Mesenchymal stem cell (in vitro differentiated cells and primary cell): Measurements from ENCODE around the gene ERC2.
A peak's percentile ranks its signal among the peaks of the same experiment; 100 is the strongest.

Experiments
- DNase-seq: peaks from one replicate; pipeline ENCODE4 v3.0.0-alpha.2; 2013
- H2AFZ ChIP-seq: one replicate; pipeline ENCODE4 v1.6.1; 2013; ENCODE audit warnings: low read depth, mild to moderate bottlenecking, control low read depth, inconsistent platforms, low read length, moderate library complexity
- H2AK5ac ChIP-seq: 2 replicates; pipeline ENCODE4 v1.6.1; 2013; ENCODE audit warnings: low read length, moderate library complexity, mild to moderate bottlenecking, inconsistent platforms; ENCODE audit not compliant: severe bottlenecking
- H2BK120ac ChIP-seq: one replicate; pipeline ENCODE4 v1.6.1; 2013; ENCODE audit warnings: low read depth, mild to moderate bottlenecking, inconsistent platforms, low read length, moderate library complexity
- H2BK12ac ChIP-seq, 2 experiments: one replicate each; pipeline ENCODE4 v1.6.1; 2013; ENCODE audit warnings: inconsistent platforms in 2 of 2, low read length in 2 of 2, mild to moderate bottlenecking in 2 of 2, moderate library complexity in 2 of 2, control low read depth in 1 of 2
- H2BK15ac ChIP-seq: one replicate; pipeline ENCODE4 v1.6.1; 2013; ENCODE audit warnings: mild to moderate bottlenecking, low read depth, inconsistent platforms; ENCODE audit not compliant: poor library complexity, severe bottlenecking
- H2BK5ac ChIP-seq: 2 replicates; pipeline ENCODE4 v1.6.1; 2013; ENCODE audit warnings: low read depth, mild to moderate bottlenecking, low read length, control low read depth, inconsistent platforms; ENCODE audit not compliant: poor library complexity, severe bottlenecking
- H3K14ac ChIP-seq, 2 experiments: one replicate each; pipeline ENCODE4 v1.6.1; 2013; ENCODE audit warnings: inconsistent platforms in 2 of 2, low read length in 2 of 2, control low read depth in 1 of 2, mild to moderate bottlenecking in 1 of 2, moderate library complexity in 1 of 2
- H3K18ac ChIP-seq, 2 experiments: one replicate each; pipeline ENCODE4 v1.6.1; 2013; ENCODE audit warnings: inconsistent platforms in 2 of 2, low read length in 2 of 2, control low read depth in 1 of 2, low read depth in 1 of 2, mild to moderate bottlenecking in 1 of 2
- H3K23ac ChIP-seq, 2 experiments: one replicate each; pipeline ENCODE4 v1.6.1; 2013; ENCODE audit warnings: inconsistent platforms in 2 of 2, low read length in 2 of 2, mild to moderate bottlenecking in 2 of 2, moderate library complexity in 2 of 2, control low read depth in 1 of 2
- H3K27ac ChIP-seq: 2 replicates; pipeline ENCODE4 v1.5.1; 2013; ENCODE audit warnings: mild to moderate bottlenecking, moderate library complexity, low read length, control low read depth, inconsistent platforms; ENCODE audit not compliant: poor library complexity, severe bottlenecking
- H3K27me3 ChIP-seq, 2 experiments: 2 replicates each; pipeline versions ENCODE4 v1.6.1 to v1.7.0; 2013; ENCODE audit warnings: low read length in 2 of 2, mild to moderate bottlenecking in 2 of 2, moderate library complexity in 2 of 2, control low read depth in 1 of 2, inconsistent platforms in 1 of 2; ENCODE audit not compliant: control insufficient read depth in 1 of 2, insufficient read depth in 1 of 2
- H3K36me3 ChIP-seq, 2 experiments: 2 replicates each; pipeline versions ENCODE4 v1.6.1 to v1.7.0; 2013; ENCODE audit warnings: low read length in 2 of 2, control low read depth in 1 of 2, inconsistent platforms in 1 of 2, low read depth in 1 of 2, mild to moderate bottlenecking in 1 of 2; ENCODE audit not compliant: insufficient read depth in 2 of 2, control insufficient read depth in 1 of 2
- H3K4ac ChIP-seq, 2 experiments: one replicate each; pipeline ENCODE4 v1.6.1; 2013; ENCODE audit warnings: inconsistent platforms in 2 of 2, low read length in 2 of 2, mild to moderate bottlenecking in 2 of 2, moderate library complexity in 2 of 2, control low read depth in 1 of 2, low read depth in 1 of 2
- H3K4me1 ChIP-seq: 2 replicates; pipeline ENCODE4 v1.6.1; 2013; ENCODE audit warnings: low read depth, low read length, control low read depth; ENCODE audit not compliant: control insufficient read depth, insufficient read depth
- H3K4me2 ChIP-seq: 2 replicates; pipeline ENCODE4 v1.6.1; 2013; ENCODE audit warnings: low read length, mild to moderate bottlenecking, inconsistent platforms; ENCODE audit not compliant: poor library complexity, severe bottlenecking
- H3K4me3 ChIP-seq, 2 experiments: 2 replicates each; pipeline versions ENCODE4 v1.5.1 to v1.7.0; 2013; ENCODE audit warnings: low read length in 2 of 2, mild to moderate bottlenecking in 2 of 2, control low read depth in 1 of 2, low read depth in 1 of 2; ENCODE audit not compliant: insufficient read depth in 1 of 2
- H3K79me1 ChIP-seq: replicated peaks from 2 replicates; pipeline ENCODE4 v1.6.1; 2013; ENCODE audit warnings: mild to moderate bottlenecking, control low read depth, low read length, inconsistent platforms; ENCODE audit not compliant: poor library complexity, severe bottlenecking
- H3K9ac ChIP-seq: 2 replicates; pipeline ENCODE4 v1.7.0; 2013; ENCODE audit warnings: mild to moderate bottlenecking, low read length, moderate library complexity
- H3K9me3 ChIP-seq: 2 replicates; pipeline ENCODE4 v1.7.0; 2013; ENCODE audit warnings: mild to moderate bottlenecking, low read length; ENCODE audit not compliant: control insufficient read depth
- H4K8ac ChIP-seq: one replicate; pipeline ENCODE4 v1.6.1; 2013; ENCODE audit warnings: inconsistent platforms, mild to moderate bottlenecking, low read length, moderate library complexity
- H4K91ac ChIP-seq: one replicate; pipeline ENCODE4 v1.6.1; 2013; ENCODE audit warnings: mild to moderate bottlenecking, low read length, inconsistent platforms
- WGBS: methylation state at CpG from one replicate; pipeline ENCODE4 v1.1.7; 2013; ENCODE audit warnings: mixed read lengths; 5-methylcytosine and 5-hydroxymethylcytosine counted together

The ERC2 gene

DNA sequence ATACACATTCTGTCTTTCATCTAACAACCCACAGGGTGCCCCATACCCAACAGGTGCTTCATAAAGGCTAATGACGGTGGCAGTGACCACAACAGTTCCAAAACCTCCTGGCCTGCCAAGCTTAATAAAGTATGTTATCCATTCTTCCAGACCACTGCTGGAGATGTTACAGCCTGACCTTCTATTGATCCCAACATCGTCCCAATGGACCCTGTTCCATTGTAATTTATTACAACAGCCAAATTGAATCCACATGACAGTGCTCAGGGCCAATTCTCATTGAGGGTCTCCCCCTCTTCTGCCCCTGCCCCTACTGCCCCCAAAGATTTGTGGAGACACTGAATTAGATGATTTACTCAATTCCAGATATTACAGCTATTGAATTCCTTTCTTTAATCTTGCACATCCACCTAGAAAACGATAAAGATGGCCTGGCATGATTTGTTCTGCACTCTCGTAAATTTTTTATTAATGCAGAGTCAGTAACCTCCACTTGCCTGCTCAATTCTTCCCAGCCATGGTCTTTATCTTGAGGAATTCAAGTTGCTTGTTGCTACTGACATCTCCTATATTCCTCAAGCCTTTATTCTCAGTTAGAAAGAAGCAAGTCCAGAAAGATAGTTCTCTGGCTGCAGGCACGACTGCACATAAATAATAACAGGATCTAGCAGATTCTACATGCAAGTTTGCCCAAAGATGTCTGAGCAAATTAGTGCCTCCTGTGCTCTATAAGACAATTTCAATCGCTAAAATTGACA lies 407.6 kb downstream of the ERC2 start:
- no peak overlapping the region for H2AFZ ChIP-seq
- no peak overlapping the region for H2BK120ac ChIP-seq
- H2BK12ac ChIP-seq: no peak overlapping the region
- H4K8ac ChIP-seq: no peak overlapping the region
- no peak overlapping the region for H4K91ac ChIP-seq
- no peak overlapping the region for H3K23ac ChIP-seq
- no peak overlapping the region for H3K4me3 ChIP-seq
- H3K4me2 ChIP-seq: no peak overlapping the region
- 84% methylated on average over 6 of the region's 6 CpGs for WGBS
- DNase-seq: no peak
- H3K9ac ChIP-seq: no peak overlapping the region
- no peak overlapping the region for H2BK15ac ChIP-seq
- H3K27ac ChIP-seq: no peak overlapping the region
- H2BK5ac ChIP-seq: no peak overlapping the region
- H3K36me3 ChIP-seq: no peaks in the 10 kb centered on the region
- no peaks in the 10 kb centered on the region for H3K79me1 ChIP-seq
- no peaks in the 10 kb centered on the region for H3K9me3 ChIP-seq
- H3K27me3 ChIP-seq: no peaks in the 10 kb centered on the region
- H3K4me1 ChIP-seq: no peaks in the 10 kb centered on the region
- H2AK5ac ChIP-seq: no peak overlapping the region
- H3K18ac ChIP-seq: no peak overlapping the region
- no peak overlapping the region for H3K14ac ChIP-seq
- H3K4ac ChIP-seq: no peak overlapping the region

DNA sequence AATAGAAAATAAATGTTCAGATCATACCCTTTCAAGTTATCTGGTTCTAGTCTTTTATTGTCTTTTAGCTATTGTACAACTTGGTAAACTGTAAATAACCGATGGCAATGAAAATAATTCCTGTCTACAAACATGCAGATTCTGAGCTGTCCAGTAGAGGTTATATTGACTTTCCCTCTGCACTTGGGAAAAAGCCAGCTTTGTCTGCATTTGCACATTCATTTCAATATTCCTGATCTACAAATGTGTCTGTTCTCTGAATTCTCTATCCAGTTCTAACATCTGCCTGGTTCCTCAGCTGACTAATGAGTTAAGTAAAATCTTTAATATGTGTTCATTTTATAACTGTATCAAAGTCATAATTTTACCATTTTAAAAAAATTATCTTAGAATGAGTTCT lies 408.5 kb downstream of the ERC2 start:
- no peak for DNase-seq
- Histone ChIP-seq H3K4ac (no peak overlapping the region), H3K4me3 (no peak overlapping the region), H3K27me3 (no peaks in the 10 kb centered on the region), H2BK5ac (no peak overlapping the region), H3K4me1 (peaks cover 5% of the 10 kb centered on the region), H3K23ac (no peak overlapping the region), H2BK15ac (no peak overlapping the region), H2BK120ac (no peak overlapping the region), H3K18ac (no peak overlapping the region), H2BK12ac (no peak overlapping the region), H3K36me3 (no peaks in the 10 kb centered on the region), H3K79me1 (no peaks in the 10 kb centered on the region), H4K8ac (no peak overlapping the region), H3K9me3 (no peaks in the 10 kb centered on the region), H2AK5ac (no peak overlapping the region), H3K27ac (no peak overlapping the region), H3K4me2 (no peak overlapping the region), H4K91ac (no peak overlapping the region), H3K14ac (no peak overlapping the region), H2AFZ (no peak overlapping the region), H3K9ac (no peak overlapping the region)
- 100% methylated on average over 1 of the region's 1 CpG for WGBS

DNA sequence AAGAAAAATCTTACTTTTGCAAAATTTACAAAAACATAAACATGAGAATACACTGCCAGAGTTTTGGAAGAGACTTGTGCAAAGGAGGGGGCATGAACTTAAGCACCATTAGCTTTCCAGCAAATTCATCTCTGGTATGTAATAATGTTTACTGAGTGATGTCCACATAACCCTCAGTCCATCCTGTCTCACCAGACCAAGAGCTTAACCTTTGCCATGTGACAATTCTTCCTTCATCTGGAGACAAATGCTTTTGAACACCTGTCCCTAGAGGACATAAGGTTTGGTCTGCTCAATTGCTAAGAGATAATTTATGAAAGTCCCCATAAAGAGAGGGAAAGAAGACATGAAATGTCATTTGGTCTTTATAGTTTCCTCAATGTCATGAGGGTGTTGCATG lies 412.3 kb downstream of the ERC2 start:
- Histone ChIP-seq H3K27me3 (peaks cover 0 to 14% of the 10 kb centered on the region in 2 experiments), H4K8ac (no peak overlapping the region), H3K9me3 (no peaks in the 10 kb centered on the region), H4K91ac (no peak overlapping the region), H2BK15ac (no peak overlapping the region), H3K4ac (no peak overlapping the region), H3K79me1 (no peaks in the 10 kb centered on the region), H3K18ac (no peak overlapping the region), H2BK5ac (no peak overlapping the region), H3K9ac (no peak overlapping the region), H2BK12ac (no peak overlapping the region), H3K4me3 (no peak overlapping the region), H3K36me3 (no peaks in the 10 kb centered on the region), H2AK5ac (no peak overlapping the region), H3K4me1 (peaks cover 5% of the 10 kb centered on the region), H3K27ac (no peak overlapping the region), H2AFZ (no peak overlapping the region), H3K23ac (no peak overlapping the region), H3K4me2 (no peak overlapping the region), H2BK120ac (no peak overlapping the region), H3K14ac (no peak overlapping the region)
- peak; percentile 43 for DNase-seq

DNA sequence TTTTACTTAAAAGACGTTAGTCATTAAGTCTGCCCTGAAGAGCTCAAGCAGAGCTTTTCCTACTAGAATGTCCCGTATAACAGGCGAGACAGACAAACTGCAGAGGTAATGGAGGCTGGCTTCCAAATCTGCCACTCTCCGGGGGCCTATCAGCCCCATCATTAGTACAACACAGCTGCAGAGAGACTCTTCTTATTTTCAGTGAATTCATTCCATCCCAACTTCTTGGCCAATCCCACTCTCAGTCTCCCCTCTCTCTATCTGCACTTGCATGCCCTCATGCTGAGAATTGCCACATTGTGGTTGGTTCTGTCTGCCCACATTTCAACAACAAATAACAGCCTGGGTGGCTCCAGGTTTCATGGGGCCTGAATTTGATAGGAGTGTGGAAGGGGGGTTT lies 412.7 kb downstream of the ERC2 start:
- no peak overlapping the region for H3K27ac ChIP-seq
- no peaks in the 10 kb centered on the region for H3K9me3 ChIP-seq
- no peak overlapping the region for H2BK12ac ChIP-seq
- no peak overlapping the region for H2BK15ac ChIP-seq
- no peak overlapping the region for H2AK5ac ChIP-seq
- no peak overlapping the region for H3K4me2 ChIP-seq
- no peak overlapping the region for H3K9ac ChIP-seq
- H3K14ac ChIP-seq: no peak overlapping the region
- no peaks in the 10 kb centered on the region for H3K79me1 ChIP-seq
- no peak overlapping the region for H3K4me3 ChIP-seq
- H3K27me3 ChIP-seq: peaks cover 0 to 14% of the 10 kb centered on the region in 2 experiments
- no peak overlapping the region for H2AFZ ChIP-seq
- DNase-seq: peak; percentile 41
- H3K36me3 ChIP-seq: no peaks in the 10 kb centered on the region
- 76% methylated on average over 4 of the region's 4 CpGs for WGBS
- no peak overlapping the region for H4K91ac ChIP-seq
- no peak overlapping the region for H3K18ac ChIP-seq
- no peak overlapping the region for H2BK5ac ChIP-seq
- no peak overlapping the region for H3K23ac ChIP-seq
- no peak overlapping the region for H3K4ac ChIP-seq
- no peak overlapping the region for H4K8ac ChIP-seq
- H3K4me1 ChIP-seq: peaks cover 5% of the 10 kb centered on the region
- H2BK120ac ChIP-seq: no peak overlapping the region
